GM18505 (cell line): ENCODE results near the gene ADARB2.

Experiments used
- ATAC-seq: cut with Tn5 transposase; IDR thresholded peaks from one replicate; pipeline ENCODE4 v1.9.1; 2021; ENCODE audit not compliant: unreplicated experiment
- POLR2A ChIP-seq: IDR thresholded peaks from 4 replicates; pipeline ENCODE4 v1.6.1; 2011; ENCODE audit warnings: borderline replicate concordance; ENCODE audit not compliant: insufficient read depth, insufficient read length; ENCODE audit errors: extremely low read depth

ADARB2 gene

DNA sequence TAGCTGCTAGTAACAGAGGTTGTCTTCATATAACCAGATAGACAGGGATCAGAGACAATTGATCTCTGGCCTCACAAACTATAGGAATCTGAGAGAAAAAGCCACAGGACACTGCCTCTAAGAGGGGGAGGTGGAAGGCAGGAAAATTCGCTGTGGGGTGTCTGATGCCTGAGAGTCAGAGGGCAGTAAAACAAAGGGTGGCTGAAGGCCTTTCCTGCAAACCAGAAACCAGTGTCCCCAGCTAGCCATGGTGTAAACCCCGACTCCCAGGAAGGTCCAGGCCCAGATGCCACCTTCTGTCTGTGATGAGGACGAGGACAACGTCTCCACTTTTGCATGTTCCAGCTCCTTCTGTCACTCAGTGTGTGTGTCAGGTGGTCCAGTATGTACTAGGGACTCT is 215.1 kb downstream of the ADARB2 start:
- no peak for TF ChIP-seq POLR2A
- no peak for ATAC-seq

- TF ChIP-seq POLR2A = no peak
- ATAC-seq = no peak
Observed at GRCh38 chr10:1521741-1522140, 215.6 kb downstream of the ADARB2 start.

- TF ChIP-seq POLR2A = no peak
- ATAC-seq = no peak
Observed at GRCh38 chr10:1520909-1521565, 216.3 kb downstream of the ADARB2 start.

DNA sequence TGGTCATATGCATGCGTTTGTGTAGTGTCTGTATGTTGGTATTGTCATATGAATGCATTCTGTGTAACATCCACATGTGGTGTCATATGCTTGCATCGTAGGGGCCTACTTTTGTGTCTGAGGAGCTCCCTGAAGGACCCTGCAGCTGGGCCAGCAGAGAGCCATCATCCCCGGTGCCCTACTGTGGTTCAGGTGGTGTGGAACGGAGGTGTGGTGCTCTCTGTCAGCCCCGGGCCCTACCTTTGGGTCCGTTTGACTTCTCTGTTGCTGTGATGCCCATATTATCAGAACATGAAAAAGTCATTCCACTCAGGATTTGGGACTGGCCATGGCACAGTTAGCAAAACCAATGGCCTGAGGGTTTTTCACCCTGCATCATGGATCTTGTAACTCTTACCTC is 217.9 kb downstream of the ADARB2 start:
- TF ChIP-seq POLR2A = no peak
- ATAC-seq = no peak

GRCh38 chr10:1517684-1518083 is 219.6 kb downstream of the ADARB2 start:
- ATAC-seq = no peak
- TF ChIP-seq POLR2A = no peak

- TF ChIP-seq POLR2A = no peak
- no peak for ATAC-seq
Observed at GRCh38 chr10:1516492-1517165, 220.7 kb downstream of the ADARB2 start.

DNA sequence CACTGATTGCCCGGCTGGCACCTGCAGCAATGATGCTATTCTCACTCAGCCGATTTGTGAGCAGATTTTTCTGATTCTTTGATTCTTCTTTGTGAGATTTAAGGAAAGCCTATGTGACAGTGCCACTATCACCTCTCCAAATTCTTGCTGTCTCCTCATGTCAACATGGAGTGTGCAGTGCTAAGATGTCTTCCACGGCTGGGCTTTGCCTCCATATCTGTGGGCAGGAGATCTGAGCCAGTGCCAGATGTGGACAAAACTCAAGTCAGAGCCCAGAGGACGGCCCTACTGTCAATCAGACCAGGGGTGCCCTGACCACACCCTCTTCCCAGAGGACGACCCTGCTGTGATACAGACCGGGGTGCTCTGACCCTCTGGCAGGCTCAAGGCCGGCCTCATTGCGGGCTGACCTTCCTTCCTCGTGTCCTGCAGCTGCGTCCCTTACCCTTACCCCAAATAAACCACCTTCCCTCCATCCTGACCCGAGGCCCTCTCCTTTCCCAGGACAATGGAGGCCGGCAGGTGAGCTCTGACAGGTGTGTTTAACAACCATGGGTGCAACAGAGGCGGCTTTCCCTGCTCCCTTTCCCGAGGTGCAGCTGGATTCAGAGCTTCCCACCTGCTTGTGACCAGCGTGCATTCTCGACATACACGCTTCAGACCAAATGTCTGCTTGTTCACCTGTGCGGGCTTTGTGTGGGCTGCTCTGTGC is 221.4 kb downstream of the ADARB2 start:
- no peak for ATAC-seq
- no peak for TF ChIP-seq POLR2A

GRCh38 chr10:1515121-1515779 is 222.1 kb downstream of the ADARB2 start:
- ATAC-seq = no peak
- TF ChIP-seq POLR2A = no peak

DNA sequence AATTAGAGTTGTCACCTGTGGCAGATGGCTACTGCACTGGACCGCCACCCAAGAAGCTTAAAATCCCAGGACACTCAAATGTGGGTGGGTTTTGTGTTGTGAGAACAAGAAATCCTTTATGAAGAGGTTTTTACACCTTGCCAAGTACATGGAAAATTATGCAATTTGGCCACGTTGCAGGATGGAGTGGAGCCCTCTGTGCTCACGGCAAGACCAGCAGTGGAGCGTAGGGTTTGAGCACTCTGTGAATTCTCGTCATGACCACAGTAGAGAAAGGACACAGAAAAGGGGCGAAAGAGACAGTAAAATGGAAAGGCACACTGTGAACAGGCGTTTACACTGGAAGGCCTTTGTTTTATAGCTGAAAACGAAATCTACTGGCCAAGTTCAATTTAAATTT is 222.6 kb downstream of the ADARB2 start:
- no peak for TF ChIP-seq POLR2A
- no peak for ATAC-seq

DNA sequence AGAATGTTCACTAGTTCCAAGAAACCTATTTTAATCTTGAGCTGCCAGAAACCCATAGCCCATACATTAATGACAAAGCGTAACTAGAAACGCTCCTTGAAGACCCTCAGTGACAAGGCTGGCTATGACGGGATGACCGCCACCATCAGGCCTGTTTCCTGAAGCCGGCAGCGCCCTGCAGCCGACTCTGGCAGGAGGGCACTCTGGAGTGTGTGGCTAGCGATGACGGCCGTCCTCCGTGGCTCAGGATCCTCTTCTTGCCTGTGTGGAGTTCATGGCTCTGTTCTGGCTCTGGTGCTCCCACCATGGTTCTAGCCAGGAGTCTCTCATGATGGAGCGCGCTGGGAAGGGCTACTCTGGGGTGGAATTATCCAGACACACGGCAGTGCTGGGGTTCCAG is 224.1 kb downstream of the ADARB2 start:
- no peak for TF ChIP-seq POLR2A
- ATAC-seq = no peak

GRCh38 chr10:1509011-1509530 is 228.3 kb downstream of the ADARB2 start:
- no peak for ATAC-seq
- no peak for TF ChIP-seq POLR2A

DNA sequence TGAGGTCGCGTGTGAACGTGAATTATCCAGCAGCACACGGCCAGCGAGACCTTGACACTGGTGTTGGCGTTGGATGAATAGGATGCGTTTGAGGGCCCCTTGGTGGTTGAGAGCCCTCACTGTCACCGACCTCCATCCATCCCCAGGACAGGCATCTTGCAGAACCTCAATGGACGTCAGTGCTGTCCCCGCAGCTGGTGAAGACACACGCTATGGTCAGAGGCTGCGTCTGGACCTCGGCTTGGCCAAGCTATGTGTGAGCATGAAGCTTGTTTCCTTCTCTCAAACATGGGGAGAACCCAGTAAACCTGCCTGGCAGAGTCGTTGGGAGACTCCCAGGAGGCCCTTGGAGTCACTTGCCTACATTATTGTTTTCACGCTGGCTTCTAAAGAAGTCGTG is 229.2 kb downstream of the ADARB2 start:
- TF ChIP-seq POLR2A = no peak
- no peak for ATAC-seq

DNA sequence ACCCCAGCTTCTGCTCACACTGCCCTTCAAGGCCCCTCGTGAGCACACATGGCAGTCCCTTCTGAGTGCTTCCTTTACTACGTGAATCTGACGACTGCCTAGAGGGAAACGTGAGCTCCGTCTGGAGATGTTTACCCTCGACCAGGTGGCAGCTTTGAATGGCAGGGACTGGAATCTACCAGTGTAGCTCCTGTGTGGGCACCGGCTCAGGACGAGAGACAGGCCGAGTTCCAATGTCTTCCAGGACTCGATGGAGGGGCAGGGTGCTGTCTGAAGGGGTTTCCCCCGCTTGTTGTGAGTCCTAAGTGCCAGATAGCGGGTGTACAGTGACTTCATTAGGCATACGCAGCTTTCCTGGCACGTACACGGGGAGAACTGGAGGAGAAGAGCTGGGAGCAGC is 229.9 kb downstream of the ADARB2 start:
- no peak for TF ChIP-seq POLR2A
- no peak for ATAC-seq
